ENCODE results near the gene PPP1R14C.

PPP1R14C gene

DNA sequence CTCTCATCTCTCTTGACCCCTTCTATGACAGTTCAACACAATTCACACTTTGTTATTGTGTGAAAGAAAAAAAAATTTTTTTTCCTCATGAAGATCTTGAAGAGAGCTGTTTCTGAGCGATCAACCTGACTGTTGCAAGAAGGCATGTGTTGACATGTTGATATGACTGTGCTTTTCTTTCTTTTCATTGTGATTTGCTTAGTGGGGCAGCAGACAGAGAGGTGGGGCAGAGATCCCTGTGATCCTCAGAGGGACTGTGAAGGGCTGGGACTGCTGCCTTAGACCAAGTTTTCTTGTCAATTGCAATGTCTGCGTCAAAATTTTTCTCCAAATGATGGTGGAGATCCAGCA is 155.2 kb downstream of the PPP1R14C start:
- no peaks in the 10 kb centered on the region for H3K36me3 ChIP-seq (ENCODE audit: control insufficient read depth, insufficient read depth, low read length)
- peaks cover 2% of the 10 kb centered on the region for H3K27me3 ChIP-seq (replicated peaks; ENCODE audit: control insufficient read depth, insufficient read depth, low read length)
- H3K4me3 ChIP-seq (replicated peaks; ENCODE audit: low read depth, low read length): no peak overlapping the region
- DNase-seq (ENCODE audit: extremely low read depth, insufficient read length): no peak
- TF ChIP-seq, protein P1, sequence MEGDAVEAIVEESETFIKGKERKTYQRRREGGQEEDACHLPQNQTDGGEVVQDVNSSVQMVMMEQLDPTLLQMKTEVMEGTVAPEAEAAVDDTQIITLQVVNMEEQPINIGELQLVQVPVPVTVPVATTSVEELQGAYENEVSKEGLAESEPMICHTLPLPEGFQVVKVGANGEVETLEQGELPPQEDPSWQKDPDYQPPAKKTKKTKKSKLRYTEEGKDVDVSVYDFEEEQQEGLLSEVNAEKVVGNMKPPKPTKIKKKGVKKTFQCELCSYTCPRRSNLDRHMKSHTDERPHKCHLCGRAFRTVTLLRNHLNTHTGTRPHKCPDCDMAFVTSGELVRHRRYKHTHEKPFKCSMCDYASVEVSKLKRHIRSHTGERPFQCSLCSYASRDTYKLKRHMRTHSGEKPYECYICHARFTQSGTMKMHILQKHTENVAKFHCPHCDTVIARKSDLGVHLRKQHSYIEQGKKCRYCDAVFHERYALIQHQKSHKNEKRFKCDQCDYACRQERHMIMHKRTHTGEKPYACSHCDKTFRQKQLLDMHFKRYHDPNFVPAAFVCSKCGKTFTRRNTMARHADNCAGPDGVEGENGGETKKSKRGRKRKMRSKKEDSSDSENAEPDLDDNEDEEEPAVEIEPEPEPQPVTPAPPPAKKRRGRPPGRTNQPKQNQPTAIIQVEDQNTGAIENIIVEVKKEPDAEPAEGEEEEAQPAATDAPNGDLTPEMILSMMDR (IDR thresholded peaks at IDR 0.05; ENCODE audit: insufficient read depth, low read length, poor library complexity, severe bottlenecking): no peak

DNA sequence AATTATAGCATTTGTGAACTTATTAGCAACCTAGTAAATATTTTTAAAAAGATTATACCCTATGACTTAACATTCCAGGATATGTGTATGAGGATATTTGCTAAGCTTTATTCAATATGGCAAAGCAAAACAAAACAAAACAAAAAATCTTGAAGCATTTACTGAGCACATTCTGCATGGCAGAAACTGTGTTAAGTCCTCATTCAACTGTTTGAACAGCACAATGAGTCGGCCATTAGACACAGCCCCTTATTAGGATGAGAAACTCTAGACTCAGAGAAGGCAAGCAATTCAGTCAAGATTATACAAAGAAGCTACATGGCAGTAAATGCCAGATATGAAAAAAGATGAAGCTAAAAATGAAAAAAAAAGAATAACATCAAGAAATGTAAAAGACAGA is 155.8 kb downstream of the PPP1R14C start:
- H3K4me3 ChIP-seq (replicated peaks; ENCODE audit: low read depth, low read length): no peak overlapping the region
- DNase-seq (ENCODE audit: extremely low read depth, insufficient read length): no peak
- peaks cover 2% of the 10 kb centered on the region for H3K27me3 ChIP-seq (replicated peaks; ENCODE audit: control insufficient read depth, insufficient read depth, low read length)
- H3K36me3 ChIP-seq (ENCODE audit: control insufficient read depth, insufficient read depth, low read length): no peaks in the 10 kb centered on the region
- TF ChIP-seq, protein P1 (IDR thresholded peaks at IDR 0.05; ENCODE audit: insufficient read depth, low read length, poor library complexity, severe bottlenecking): no peak
